HepG2 (cell line): ENCODE data around the gene TIPIN. TPM values are rescaled to one million over a fixed set of nuclear protein-coding genes. Genes with fewer than 3 reads are reported as not detected.

ENCODE experiments used
- ARID2 ChIP-seq: sonication (generic); formaldehyde crosslinking; IDR thresholded peaks from 2 replicates; pipeline ENCODE4 v1.8.1; 2022; ENCODE audit warnings: mild to moderate bottlenecking, missing genetic modification reagents, borderline replicate concordance
- GZF1 ChIP-seq: sonication (generic); formaldehyde crosslinking; IDR thresholded peaks from 2 replicates; pipeline ENCODE4 v1.5.1; 2020; ENCODE audit warnings: mild to moderate bottlenecking, missing genetic modification reagents
- HDAC2 ChIP-seq: sonication (generic); formaldehyde crosslinking; IDR thresholded peaks from 2 replicates; pipeline ENCODE4 v1.4.0; 2020; ENCODE audit warnings: missing genetic modification reagents
- PATZ1 ChIP-seq: sonication (generic); formaldehyde crosslinking; IDR thresholded peaks from 2 replicates; pipeline ENCODE4 v1.4.0; 2020; ENCODE audit warnings: missing genetic modification reagents
- PHF8 ChIP-seq: sonication (generic); formaldehyde crosslinking; IDR thresholded peaks from 2 replicates; pipeline ENCODE4 v1.5.0; 2020; ENCODE audit warnings: missing genetic modification reagents
- RCOR2 ChIP-seq: IDR thresholded peaks from 2 replicates; pipeline ENCODE4 v1.6.1; 2016; ENCODE audit warnings: missing biosample characterization, missing genetic modification reagents
- RXRA ChIP-seq: sonication (generic); formaldehyde crosslinking; IDR thresholded peaks from 2 replicates; pipeline ENCODE4 v1.5.1; 2020; ENCODE audit warnings: missing genetic modification reagents
- SALL1 ChIP-seq: sonication (generic); formaldehyde crosslinking; IDR thresholded peaks from 2 replicates; pipeline ENCODE4 v1.8.0; 2022; ENCODE audit warnings: mild to moderate bottlenecking, missing genetic modification reagents
- THAP9 ChIP-seq: sonication (generic); formaldehyde crosslinking; IDR thresholded peaks from 2 replicates; pipeline ENCODE4; 2020; ENCODE audit warnings: missing genetic modification reagents, mild to moderate bottlenecking, borderline replicate concordance
- ZBTB10 ChIP-seq: sonication (generic); formaldehyde crosslinking; IDR thresholded peaks from 2 replicates; pipeline ENCODE4 v1.4.0; 2020; ENCODE audit warnings: missing genetic modification reagents, borderline replicate concordance
- ZNF180 ChIP-seq: sonication (generic); formaldehyde crosslinking; IDR thresholded peaks from 2 replicates; pipeline ENCODE4 v1.4.0; 2020; ENCODE audit warnings: low read depth, missing genetic modification reagents, borderline replicate concordance
- ZNF20 ChIP-seq: sonication (generic); formaldehyde crosslinking; IDR thresholded peaks from 2 replicates; pipeline ENCODE4 v1.4.0; 2020; ENCODE audit warnings: mild to moderate bottlenecking, moderate library complexity, missing genetic modification reagents
- ZNF253 ChIP-seq: sonication (generic); formaldehyde crosslinking; IDR thresholded peaks from 2 replicates; pipeline ENCODE4 v1.8.0; 2022; ENCODE audit warnings: mild to moderate bottlenecking, missing genetic modification reagents, borderline replicate concordance
- ZNF737 ChIP-seq: sonication (generic); formaldehyde crosslinking; IDR thresholded peaks from 2 replicates; pipeline ENCODE4 v1.5.0; 2020; ENCODE audit warnings: missing genetic modification reagents, mild to moderate bottlenecking, borderline replicate concordance
- ZNF770 ChIP-seq: sonication (generic); formaldehyde crosslinking; IDR thresholded peaks from 2 replicates; pipeline ENCODE4 v1.5.0; 2020; ENCODE audit warnings: mild to moderate bottlenecking, missing genetic modification reagents
- ZNF800 ChIP-seq: sonication (generic); formaldehyde crosslinking; IDR thresholded peaks from 2 replicates; pipeline ENCODE4 v1.4.0; 2020; ENCODE audit warnings: missing genetic modification reagents
- polyA plus RNA-seq, 8 experiments: library from polyadenylated mRNA; depleted of rRNA in 3 of 8; stranded (reverse) in 7 of 8; unstranded in 1 of 8; fragments of >200 nt; fragmentation: Illumina TruSeq in 4 of 8; extraction: Trizol in 4 of 8; gene quantifications; 2 replicates each; pipeline versions ENCODE4 v1.2.1 to v1.2.3, GENCODE V29; 2011 to 2016; ENCODE audit warnings: low read depth in 4 of 8, missing spikeins in 1 of 8, mixed read lengths in 1 of 8; ENCODE audit not compliant: insufficient read depth in 1 of 8
- total RNA-seq, 5 experiments: library from RNA; depleted of rRNA; stranded (reverse); fragments of >200 nt; fragmentation: Illumina TruSeq; extraction: Trizol; gene quantifications; 2 replicates each; pipeline ENCODE4 v1.2.3, GENCODE V29; 2016; ENCODE audit warnings: low read depth in 1 of 5

The TIPIN gene
- total and polyA plus RNA-seq, 2 of the 13 experiments (the other 11 are each of a cell fraction or from before 2014, with no cell fraction given) = 2.7 to 28.6 TPM

- TF ChIP-seq ZBTB10 = 0 out of 2 replicates have a peak, but pooled peaks have one; percentile 7
- TF ChIP-seq ZNF253 (CRISPR knock-in tag) = 0 out of 2 replicates have a peak, but pooled peaks have one; percentile 31
- peak; percentile 32; the same call in 1 of the 2 replicates for TF ChIP-seq SALL1 (CRISPR knock-in tag)
- peak; percentile 8; the same call in 1 of the 2 replicates for TF ChIP-seq PATZ1 (CRISPR knock-in tag)
- 0 out of 2 replicates have a peak, but pooled peaks have one; percentile 56 for TF ChIP-seq ZNF737 (CRISPR knock-in tag)
- 0 out of 2 replicates have a peak, but pooled peaks have one; percentile 51 for TF ChIP-seq RXRA (CRISPR knock-in tag)
- TF ChIP-seq RCOR2 (CRISPR knock-in tag) = no peak
- peak; percentile 30; the same call in 1 of the 2 replicates for TF ChIP-seq THAP9 (CRISPR knock-in tag)
- TF ChIP-seq GZF1 (CRISPR knock-in tag) = peak; percentile 92
- TF ChIP-seq HDAC2 = no peak
- TF ChIP-seq ARID2 (CRISPR knock-in tag) = no peak
- peak; percentile 62 for TF ChIP-seq PHF8 (CRISPR knock-in tag)
- TF ChIP-seq ZNF770 = 0 out of 2 replicates have a peak, but pooled peaks have one; percentile 36
- TF ChIP-seq ZNF20 (CRISPR knock-in tag) = no peak
- 0 out of 2 replicates have a peak, but pooled peaks have one; percentile 7 for TF ChIP-seq ZNF800
- no peak for TF ChIP-seq ZNF180
These were observed 62.1 kb downstream of the TIPIN start (continued) for GRCh38 chr15:66294157-66294931.
